Measurements from ENCODE around the gene ELOVL3.

DNA sequence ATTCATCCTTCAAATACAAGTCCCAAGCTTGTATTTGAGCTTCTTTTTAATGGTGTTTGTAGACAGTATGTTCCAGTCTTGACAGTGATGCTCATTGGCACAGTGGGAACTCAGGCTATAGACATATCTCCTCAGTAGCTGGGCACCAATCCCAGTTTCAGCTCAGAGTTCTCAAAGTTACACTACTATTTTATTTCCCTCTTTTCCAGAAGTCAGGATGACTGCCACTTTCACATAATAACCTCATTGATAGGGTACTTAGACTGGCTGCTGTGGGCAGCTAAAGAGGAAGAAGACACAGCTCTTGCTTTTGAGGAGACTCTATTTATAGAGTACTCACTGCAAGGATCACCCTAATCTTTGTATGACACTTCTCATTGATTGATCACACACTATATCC lies 21.6 kb downstream of the ELOVL3 start:
- TF ChIP-seq CTCF (IDR thresholded peaks at IDR 0.05; ENCODE audit: insufficient read depth, low read length), result no peak
- no peak for TF ChIP-seq GABPA (IDR thresholded peaks at IDR 0.05; ENCODE audit: low read depth)
- no peak for TF ChIP-seq POLR2AphosphoS5 (IDR thresholded peaks at IDR 0.05; ENCODE audit: low read depth)
